GM18867 (cell line): ENCODE results near the gene B3GALT5.

ENCODE experiments used
- ATAC-seq: cut with Tn5 transposase; IDR thresholded peaks from one replicate; pipeline ENCODE4 v1.9.1; 2021; ENCODE audit warnings: mild to moderate bottlenecking, moderate library complexity; ENCODE audit not compliant: unreplicated experiment

Gene B3GALT5

DNA sequence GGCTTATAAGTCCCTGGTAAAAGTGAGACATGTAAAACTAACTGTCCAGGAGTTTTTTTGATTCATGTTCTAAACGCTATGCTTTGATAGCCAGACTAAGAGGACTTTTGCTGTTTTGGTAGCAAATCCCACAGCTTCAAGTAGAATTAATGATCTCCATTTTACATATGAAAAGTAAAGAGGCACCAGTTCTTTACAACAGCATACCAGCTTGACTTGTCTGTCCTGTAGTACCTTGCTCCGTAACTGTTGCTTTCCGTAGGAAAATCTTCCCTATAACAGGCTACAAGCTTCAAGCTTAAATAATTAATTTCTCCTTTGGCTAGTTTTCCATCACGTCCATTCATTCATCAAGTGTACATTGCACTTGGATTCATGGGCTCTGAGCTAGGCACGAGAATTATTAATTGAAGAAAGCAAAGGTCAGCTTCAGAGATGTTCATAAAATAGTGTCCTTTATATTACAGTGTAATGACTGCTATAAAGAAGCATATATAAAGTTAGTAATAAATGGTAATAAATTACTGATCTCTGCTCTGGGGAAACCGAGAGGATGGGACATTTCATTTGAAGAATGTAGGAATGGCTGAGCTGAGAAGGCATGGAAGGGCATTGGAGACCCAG is 29.2 kb downstream of the B3GALT5 start:
- ATAC-seq: no peak

DNA sequence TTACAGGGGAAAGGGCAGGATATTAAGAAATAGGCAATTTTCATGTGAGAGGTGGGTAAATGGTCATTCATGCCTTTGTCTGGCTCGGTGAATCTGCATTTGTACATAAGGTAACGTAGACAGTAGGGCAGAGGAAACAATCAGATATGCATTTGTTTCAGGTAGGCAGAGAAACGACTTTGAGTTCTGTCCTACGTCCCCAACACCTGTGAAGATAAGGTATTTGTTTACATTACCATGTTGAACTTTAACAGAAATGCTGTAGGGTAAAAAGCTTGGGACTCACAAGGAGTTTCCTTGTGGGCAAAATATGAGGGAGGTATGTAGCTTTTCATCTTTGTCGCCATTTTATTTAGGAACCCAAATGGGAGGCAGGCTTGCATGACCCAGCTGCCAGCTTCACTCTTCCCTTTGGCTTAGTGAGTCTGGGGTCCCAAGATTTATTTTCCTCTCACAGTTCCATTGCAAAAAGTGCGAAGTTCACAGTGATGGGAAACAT is 31.4 kb downstream of the B3GALT5 start:
- ATAC-seq: no peak

DNA sequence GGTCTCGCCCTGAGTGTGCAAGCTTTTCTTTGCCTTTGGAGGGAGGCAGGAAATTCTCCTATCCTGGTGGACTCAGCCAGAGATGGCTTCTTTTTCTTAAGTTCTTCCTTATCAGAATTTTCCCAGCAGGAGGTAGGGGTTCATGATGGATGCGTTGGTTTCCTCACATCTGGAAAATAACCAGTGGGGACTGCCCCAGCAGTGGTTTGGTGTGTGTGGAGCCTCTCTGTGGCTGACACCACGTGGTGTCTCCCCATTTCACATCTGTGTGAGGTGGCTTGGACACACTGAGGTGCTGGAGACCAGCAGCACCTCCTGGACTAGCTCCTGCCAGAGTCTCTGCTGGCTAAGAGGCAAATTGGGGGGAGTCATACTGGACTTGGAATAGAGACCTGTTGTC is 32.6 kb downstream of the B3GALT5 start:
- ATAC-seq: no peak

DNA sequence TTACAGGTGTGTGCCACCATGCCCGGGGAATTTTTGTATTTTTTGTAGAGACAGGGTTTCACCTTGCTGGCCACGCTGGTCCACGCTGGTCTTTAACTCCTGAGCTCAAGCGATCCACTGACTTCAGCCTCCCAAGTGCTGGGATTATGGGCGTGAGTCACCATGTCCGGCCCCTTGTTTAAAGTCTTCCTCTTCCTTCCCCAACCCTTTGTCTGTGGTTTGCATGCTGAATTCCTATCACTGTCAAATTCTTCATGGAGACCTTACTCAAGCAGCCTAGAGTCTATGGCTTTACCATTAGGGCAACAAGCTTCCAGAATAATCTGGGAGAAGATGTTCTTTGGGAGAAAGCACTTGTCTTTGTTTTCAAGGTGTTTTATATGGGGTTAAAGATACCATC is 34.7 kb downstream of the B3GALT5 start:
- no peak for ATAC-seq

DNA sequence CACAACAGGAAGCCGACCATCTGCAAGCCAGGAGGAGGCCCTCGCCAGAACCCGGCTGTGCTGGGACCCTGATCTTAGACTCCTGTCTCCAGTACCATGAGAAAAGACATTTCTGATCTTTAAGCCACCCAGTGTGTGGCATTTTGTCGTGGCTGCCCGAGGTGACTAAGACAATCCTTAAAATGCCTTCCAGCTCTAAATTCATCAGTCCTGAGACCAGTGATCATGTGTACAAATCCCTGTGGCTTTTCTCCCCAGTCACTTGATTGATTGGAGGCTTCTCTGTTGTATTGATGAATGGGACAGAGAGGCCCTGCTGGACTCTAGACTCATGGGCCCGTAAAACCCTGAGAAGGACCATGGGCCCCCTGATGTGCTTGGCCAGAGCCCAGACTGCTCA is 36.1 kb downstream of the B3GALT5 start:
- ATAC-seq: no peak

DNA sequence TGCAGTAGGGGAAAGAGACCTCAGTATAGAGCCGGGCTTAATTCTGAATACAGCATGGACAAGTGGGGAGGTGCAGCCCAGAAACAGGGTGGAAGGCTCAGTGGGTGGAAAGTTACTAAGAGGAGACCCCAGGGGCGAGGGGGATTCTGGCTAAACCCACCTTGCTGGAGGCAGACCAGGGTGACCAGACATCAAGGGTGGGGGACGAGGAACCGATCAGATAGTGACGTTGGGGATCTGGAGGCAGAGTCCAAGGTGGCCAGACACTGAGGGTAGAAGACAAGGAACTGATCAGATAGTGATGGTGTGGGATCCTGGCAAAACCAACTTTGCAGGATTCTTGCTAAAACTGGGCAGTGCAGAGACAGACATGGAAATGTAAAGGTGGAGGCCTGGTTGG is 36.8 kb downstream of the B3GALT5 start:
- ATAC-seq: no peak

DNA sequence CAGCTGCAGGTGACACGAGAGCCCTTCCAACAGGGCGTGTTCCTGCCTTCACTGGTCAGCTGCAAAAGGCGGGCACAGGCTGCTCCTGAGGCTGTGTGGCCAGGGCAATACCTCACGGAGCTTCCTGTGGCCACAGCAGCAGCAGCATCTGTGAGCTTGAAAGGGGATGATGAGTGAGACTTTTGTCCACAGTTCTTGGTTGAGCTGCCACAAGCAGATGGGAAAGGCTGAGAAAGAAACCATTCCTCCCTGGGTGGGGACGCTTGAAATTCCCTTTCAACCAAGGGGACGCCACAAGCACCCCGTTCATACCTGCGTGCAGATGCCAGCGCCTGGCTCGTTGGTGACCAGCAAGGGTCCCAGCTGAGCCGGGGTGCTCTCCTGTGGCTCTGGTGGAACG is 37.6 kb downstream of the B3GALT5 start:
- ATAC-seq: no peak

DNA sequence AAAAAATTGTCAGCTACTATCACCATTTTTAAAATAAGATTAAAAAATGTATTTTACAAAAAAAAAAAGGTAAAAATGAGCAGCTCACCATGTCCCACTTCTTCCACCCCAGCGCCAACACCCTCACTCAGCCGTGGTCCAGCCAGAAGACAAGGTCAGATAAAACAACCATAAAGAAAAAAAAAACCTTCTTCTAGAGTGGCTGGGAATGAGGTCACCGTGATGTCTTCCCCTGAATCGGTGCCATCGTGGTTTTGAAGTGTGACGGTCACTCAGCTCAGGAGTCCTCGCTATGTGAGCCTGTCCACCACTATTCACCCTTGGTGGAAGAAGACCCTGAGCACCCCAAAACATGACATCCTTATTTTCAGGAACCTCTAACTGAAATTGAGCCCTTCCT is 38.1 kb downstream of the B3GALT5 start:
- ATAC-seq: no peak

DNA sequence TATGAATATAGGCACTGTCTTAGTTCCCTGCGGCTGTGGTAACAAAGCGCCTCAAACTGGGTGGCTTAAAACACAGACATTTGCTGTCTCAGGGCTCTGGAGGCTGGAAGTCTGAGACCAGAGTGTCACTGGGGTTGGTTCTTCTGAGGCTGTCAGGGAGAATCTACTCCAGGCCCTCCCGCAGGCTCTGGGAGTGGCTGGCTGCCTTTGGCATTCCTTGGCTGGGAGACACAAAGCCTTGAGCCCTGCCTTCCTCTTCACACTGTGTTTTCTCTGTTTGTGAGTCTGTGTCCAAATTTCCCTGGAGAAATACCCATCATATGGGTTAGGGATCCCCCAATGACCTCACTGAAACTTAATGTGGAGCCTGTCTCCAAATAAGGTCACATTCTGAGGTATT is 38.5 kb downstream of the B3GALT5 start:
- ATAC-seq: no peak

DNA sequence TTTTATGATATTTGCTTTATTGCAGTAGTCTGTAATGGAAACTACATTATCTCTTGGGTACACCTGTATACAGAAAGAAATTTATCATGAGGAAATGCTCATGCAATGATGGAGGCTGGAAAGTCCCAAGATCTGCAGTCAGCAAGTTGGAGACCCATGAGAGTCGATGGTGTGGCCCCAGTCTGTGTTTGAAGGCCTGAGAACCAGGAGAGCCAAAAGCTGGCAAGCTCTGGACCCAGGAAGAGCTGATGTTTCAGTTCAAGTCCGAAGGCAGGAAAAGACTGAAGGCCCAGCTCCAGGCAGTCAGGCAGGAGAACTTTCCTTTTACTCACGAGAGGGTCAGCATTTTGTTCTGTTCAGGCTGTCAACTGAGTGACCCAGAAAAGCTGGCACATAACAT is 42.2 kb downstream of the B3GALT5 start:
- ATAC-seq: no peak

DNA sequence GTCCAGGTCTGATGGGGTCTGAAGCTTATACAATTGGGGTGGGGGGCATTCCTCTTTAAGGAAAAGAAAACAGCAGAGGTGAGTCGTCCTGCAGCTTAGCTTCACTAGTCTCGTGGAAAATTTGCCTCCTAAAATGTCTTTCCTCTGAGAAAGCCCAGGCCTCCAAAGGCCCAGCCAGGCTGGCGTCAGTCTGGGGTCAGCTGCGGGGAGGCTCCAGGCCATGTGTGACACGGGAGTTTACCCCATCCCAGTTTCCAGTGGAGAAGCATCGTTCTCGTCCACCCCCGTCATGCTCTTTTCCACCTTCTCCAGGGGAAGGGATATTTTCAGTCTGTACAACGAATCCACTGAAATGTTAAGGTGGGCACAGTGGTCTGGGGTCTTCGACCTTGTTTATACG is 42.8 kb downstream of the B3GALT5 start:
- no peak for ATAC-seq

DNA sequence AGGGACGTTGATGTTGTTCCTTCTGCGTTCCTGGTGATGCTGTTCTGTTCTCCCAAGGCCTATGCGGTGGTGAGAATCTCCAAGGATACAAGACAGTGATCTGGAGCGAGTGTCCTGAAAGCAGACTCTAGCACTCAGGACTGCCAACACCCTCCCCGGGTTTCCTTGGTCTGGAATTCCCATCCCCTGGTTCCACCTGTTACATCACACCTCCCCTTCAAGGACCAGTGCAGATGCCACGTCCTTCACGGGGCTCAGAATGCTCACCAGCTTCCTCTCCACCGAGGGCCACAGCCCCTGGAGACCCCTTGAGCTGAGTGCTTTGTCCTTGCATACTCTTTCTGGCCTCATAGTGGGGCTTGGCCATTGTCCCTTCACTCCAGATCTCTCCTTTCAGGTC is 43.5 kb downstream of the B3GALT5 start:
- no peak for ATAC-seq

DNA sequence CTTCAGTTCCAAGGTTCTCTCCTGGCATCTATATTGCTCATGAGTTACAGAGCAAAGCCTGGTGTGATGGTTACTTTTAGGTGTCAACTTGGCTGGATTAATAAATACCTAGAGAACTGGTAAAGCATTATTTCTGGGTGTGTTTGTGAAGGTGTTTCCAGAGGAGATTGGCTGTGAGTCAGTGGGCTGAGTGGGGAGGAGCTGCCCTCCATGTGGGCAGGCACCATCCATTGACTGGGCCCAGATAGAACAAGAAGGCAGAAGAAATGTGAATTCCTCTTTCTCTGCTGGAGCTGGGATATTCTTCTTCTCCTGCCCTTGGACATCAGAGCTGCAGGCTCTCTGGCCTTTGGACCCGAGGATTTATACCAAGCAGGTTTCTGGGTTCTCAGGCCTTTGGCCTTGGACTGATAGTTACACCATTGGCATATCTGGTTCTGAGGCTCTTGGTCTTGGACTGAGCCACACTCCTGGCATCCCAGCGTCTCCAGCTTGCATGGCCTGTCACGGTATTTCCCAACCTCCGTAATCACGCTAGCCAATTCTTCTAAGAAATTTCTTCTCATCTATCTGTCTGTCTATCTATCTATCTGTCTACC is 44.5 kb downstream of the B3GALT5 start:
- no peak for ATAC-seq

DNA sequence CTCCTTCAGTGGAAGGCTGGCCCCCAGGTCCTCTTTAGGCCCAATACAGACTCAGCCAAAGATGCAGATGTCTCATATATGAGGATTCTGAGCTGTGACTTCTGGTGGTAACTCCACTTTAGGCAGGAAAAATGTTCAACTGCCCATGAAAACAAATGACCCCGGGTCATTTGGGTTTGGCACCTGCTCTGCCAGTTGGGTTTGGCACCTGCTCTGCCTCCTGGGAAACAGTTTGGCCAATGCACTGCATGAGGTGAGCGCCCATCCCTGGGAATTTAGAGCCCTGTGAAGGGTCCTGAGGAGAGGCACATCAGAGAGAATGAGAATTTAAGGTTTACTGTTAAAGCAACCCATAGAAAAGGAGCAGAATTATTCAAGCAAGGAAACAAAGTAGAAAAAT is 45.3 kb downstream of the B3GALT5 start:
- no peak for ATAC-seq

DNA sequence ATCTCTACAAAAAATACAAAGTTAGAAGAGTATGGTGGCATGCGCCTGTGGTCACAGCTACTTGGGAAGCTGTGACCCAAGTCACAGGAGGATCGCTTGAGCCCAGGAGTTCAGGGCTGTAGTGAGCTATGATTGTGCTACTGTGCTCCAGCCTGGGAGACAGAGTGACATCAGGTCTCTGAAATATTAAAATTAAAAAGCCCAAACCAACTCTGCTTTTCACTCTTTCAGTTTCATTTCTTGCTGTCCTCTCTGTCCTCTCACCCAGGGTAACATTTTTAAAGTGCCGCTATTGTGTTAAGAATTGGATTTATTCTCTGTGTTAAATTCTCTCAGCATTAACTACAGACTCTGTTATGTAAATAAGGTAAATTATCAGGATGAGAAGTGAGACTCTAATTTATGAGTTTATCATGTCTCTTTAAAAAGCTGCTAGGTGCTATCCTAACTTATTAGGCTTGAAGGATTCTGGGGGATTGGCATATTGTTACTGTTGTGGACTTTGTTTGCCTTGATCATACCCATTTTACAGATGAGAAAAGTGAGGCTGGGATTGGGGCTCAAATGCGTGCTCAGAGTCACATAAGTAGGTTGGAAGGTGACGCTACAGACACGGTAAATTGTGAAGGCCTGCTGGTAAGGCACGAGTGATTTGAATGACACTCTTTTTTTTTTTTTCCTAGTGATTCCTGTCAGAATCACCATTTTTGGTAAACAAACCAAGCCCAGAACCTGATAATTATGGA is 46.5 kb downstream of the B3GALT5 start:
- no peak for ATAC-seq

DNA sequence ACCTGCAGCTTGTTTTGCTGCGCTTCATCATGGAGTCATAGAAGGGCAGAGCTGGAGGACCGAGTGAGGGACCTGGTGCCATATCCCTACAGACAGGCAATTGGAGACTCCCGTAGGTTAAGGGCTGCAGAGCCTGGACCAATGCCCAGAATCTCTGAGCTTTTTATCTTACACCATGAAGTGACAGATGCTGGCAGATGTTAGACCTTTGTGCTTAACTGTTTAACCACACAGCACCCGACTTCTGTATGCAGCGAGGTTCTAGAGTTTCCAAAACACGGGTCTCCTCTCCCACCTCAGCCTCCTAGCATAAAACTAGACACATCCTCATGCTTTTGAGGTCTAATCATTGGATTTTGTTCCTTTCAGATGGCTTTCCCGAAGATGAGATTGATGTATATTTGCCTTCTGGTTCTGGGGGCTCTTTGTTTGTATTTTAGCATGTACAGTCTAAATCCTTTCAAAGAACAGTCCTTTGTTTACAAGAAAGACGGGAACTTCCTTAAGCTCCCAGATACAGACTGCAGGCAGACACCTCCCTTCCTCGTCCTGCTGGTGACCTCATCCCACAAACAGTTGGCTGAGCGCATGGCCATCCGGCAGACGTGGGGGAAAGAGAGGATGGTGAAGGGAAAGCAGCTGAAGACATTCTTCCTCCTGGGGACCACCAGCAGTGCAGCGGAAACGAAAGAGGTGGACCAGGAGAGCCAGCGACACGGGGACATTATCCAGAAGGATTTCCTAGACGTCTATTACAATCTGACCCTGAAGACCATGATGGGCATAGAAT is 47.6 kb downstream of the B3GALT5 start:
- no peak for ATAC-seq

DNA sequence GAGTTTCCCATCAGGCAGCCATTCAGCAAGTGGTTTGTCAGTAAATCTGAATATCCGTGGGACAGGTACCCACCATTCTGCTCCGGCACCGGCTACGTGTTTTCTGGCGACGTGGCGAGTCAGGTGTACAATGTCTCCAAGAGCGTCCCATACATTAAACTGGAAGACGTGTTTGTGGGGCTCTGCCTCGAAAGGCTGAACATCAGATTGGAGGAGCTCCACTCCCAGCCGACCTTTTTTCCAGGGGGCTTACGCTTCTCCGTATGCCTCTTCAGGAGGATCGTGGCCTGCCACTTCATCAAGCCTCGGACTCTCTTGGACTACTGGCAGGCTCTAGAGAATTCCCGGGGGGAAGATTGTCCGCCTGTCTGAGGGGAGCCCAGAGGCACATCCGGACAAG is 48.4 kb downstream of the B3GALT5 start:
- no peak for ATAC-seq

DNA sequence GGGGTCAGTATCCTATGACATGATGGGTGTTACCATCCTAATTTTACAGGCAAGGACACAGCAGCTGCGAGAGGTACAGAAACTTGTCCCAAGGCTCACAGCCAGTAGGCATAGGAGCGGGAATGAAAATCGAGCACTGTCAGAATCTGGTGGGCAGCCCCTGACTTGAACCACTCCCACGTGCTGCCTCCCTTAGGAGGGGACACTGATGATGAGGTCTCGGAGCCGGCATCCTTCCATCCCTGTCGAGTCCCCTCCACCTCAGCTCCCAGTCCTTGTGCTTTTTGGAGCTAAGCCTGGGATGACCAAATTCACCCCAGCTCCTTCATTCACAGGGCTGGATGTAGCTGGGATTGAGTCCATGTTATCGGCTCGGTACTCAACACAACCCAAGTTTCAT is 49.0 kb downstream of the B3GALT5 start:
- no peak for ATAC-seq

DNA sequence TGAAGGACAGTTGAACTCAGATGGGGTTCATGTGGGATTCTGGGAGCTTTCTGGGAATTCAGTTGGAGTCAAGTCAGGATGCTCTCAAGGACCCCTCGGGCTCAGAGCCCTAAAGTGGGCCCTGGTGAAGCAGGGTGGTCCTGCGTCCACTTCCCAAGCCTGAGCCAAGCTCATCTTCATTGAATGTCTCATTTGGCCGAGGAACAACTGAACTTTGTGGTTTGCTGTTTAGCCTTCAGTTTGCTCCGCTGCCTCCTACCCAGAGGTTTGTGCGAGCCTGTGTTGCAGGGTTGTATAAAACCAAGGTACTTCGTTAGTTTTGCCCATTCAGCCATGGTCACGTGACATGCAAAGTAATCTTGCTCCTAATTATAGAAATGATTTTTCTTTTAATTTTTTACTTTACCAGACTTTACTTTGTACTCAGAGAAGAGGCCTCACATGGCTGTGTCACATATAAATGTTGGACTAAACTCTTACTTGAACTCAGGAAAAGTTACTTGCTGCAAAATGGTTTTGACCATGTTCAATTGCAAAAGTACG is 49.7 kb downstream of the B3GALT5 start:
- no peak for ATAC-seq

DNA sequence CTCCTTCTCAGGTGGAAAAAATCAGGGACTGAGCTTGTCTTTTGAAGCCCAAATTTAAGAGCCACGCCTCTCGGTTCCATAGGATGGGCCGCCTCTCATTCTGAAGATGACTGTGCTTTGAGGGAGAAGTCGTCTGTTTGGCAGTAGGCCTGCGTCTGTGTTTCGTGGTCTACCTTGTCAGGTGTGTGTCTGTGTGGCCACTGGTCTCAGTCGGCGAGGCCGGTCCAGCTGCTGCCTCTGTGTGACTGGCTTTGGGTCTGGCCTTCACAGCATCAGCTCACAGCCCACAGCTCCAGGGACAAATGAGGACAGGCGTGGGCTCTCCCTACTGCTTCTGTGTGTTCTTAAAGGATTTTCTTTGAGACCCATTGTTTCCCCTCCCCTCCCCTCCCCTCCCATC is 50.3 kb downstream of the B3GALT5 start:
- no peak for ATAC-seq
